ENCODE results near the gene DNAH17. TPM values are rescaled to one million over a fixed set of nuclear protein-coding genes. Genes with fewer than 3 reads are reported as not detected.

Gene DNAH17
- total and polyA plus RNA-seq, 2 of the 13 experiments (the other 11 are each of a cell fraction or from before 2014, with no cell fraction given): 0.86 to 1.6 TPM

DNA sequence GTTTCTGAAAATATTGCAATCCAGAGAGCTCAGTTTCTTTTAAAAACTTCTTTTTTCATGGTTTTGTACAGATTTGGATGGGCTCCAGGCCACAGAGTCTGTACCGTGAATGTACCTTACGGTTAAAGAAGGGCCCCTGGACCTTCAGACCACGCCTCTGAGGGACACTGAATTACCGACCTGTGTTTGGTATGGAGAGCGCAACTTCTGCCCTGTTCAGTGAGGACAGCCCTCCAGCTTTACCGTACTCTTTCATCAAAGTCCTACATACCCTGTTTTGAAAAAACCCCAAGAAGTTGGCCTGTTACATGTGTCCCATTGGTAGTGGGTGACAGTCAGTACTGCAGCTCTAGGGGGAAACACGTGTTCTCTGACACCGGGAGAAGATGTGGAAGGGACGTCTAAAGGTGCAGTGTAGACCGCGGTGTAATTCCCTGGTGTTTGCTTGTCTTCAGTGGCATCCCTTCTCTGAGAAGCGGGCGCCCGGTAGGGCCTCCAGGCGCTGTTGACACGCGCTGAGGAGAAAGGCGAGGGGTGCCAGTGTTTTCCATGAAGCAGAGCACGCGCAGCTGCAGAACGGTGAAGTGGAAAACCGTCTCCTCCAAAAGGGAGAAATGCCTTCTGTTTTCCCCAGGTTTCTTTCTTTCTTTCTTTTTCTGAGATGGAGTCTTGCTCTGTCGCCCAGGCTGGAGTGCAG is 192.6 kb downstream of the DNAH17 start:
- POLR2A ChIA-PET: no interaction called here
- DNase-seq (ENCODE audit: low spot score) (no peak), FAIRE-seq (no peak), ATAC-seq (no peak)
- Histone ChIP-seq H3K9me3 (ENCODE audit: low read length) (no peaks in the 10 kb centered on the region), H3K79me2 (ENCODE audit: insufficient read depth, low read length) (peaks cover 87% of the 10 kb centered on the region), H3K27ac (ENCODE audit: extremely low read length, insufficient read depth, low read length) (no peak overlapping the region), H3K9ac (ENCODE audit: insufficient read depth, low read depth, low read length) (no peak overlapping the region), H3K4me3 (replicated peaks in 1 of 3; ENCODE audit: insufficient read depth in 1 of 3, low read depth in 2 of 3, low read length in 3 of 3) (no peak overlapping the region), H3K27me3 (ENCODE audit: control insufficient read depth in 1 of 2, insufficient read depth in 2 of 2, low read length in 2 of 2) (no peaks in the 10 kb centered on the region), H3K36me3 (replicated peaks in 1 of 2; ENCODE audit: control insufficient read depth in 1 of 2, insufficient read depth in 2 of 2, low read length in 2 of 2) (peaks cover 3 to 15% of the 10 kb centered on the region in 2 experiments; a peak in 4 of 5 replicates), H3K4me1 (ENCODE audit: insufficient read depth, low read length) (peaks cover 49% of the 10 kb centered on the region), H4K20me1 (ENCODE audit: insufficient read depth, low read length) (peaks cover 27% of the 10 kb centered on the region; the same call in 1 of the 2 replicates), H3K4me2 (ENCODE audit: low read depth, low read length) (no peak overlapping the region), H2AFZ (ENCODE audit: low read length) (no peak overlapping the region)
- in situ Hi-C loops (cut with HindIII; ENCODE audit: extremely low pct_ligation_motif_present, low pct_unique_long_range_greater_than_20kb) (no loop called here), intact Hi-C loops (cut with micrococcal nuclease; ENCODE audit: unreplicated experiment) (no loop called here)
- no TSS peak for BruUV-seq (replicated peaks)
- CTCF ChIA-PET (ENCODE audit: low intra/inter-chr PET ratio, low total read pairs): no interaction called here
- TF ChIP-seq, protein P1, sequence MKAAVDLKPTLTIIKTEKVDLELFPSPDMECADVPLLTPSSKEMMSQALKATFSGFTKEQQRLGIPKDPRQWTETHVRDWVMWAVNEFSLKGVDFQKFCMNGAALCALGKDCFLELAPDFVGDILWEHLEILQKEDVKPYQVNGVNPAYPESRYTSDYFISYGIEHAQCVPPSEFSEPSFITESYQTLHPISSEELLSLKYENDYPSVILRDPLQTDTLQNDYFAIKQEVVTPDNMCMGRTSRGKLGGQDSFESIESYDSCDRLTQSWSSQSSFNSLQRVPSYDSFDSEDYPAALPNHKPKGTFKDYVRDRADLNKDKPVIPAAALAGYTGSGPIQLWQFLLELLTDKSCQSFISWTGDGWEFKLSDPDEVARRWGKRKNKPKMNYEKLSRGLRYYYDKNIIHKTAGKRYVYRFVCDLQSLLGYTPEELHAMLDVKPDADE (CRISPR knock-in tag; IDR thresholded peaks at IDR 0.05): no peak
- no peak for TF ChIP-seq ZNF782 (CRISPR knock-in tag; IDR thresholded peaks at IDR 0.05; ENCODE audit: borderline replicate concordance)
- 97% methylated on average over 23 of the region's 23 CpGs for WGBS (ENCODE audit: low lambda C conversion rate)

DNA sequence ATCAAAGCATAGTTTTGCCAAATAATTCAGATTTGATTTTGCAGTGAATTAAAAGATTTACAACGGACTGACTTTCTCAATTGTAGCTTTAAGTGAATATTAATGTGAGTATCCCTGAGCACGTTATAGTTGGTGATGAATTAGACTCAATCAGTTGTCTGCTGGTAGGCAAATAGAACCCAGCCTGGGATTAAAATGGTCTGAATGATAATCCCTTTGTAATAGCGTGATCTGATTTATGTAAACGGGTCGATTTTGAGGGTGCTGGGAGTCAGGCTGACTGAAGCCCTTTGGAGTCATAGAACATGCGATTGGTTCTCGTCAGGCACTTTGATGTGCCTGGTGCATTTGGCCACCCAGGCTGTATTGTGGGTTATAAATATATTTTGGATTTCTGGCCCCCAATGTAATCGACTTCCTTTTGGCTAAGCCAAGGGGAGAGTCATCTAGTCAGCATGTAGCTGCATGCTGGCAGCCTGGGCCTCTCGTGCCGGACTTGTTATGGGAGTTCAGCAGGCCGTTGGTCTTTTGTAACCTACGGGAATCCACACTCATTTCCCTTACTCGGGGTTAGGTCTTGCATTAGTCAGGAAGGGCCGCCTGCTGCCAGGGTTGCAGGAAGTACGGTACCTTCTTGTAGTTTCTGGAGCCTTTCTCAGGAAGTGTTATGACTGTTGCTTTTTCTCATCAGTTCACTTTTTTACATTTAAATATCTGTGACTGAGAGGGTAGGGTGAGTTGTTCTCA is 193.3 kb downstream of the DNAH17 start:
- Histone ChIP-seq H3K4me2 (ENCODE audit: low read depth, low read length) (no peak overlapping the region), H3K9ac (ENCODE audit: insufficient read depth, low read depth, low read length) (no peak overlapping the region), H3K79me2 (ENCODE audit: insufficient read depth, low read length) (peaks cover 90% of the 10 kb centered on the region), H3K4me1 (ENCODE audit: insufficient read depth, low read length) (peaks cover 53% of the 10 kb centered on the region), H3K27ac (ENCODE audit: extremely low read length, insufficient read depth, low read length) (no peak overlapping the region), H4K20me1 (ENCODE audit: insufficient read depth, low read length) (peaks cover 24% of the 10 kb centered on the region; the same call in 1 of the 2 replicates), H3K4me3 (replicated peaks in 1 of 3; ENCODE audit: insufficient read depth in 1 of 3, low read depth in 2 of 3, low read length in 3 of 3) (no peak overlapping the region), H3K9me3 (ENCODE audit: low read length) (no peaks in the 10 kb centered on the region), H3K36me3 (replicated peaks in 1 of 2; ENCODE audit: control insufficient read depth in 1 of 2, insufficient read depth in 2 of 2, low read length in 2 of 2) (peaks cover 3 to 15% of the 10 kb centered on the region in 2 experiments; a peak in 4 of 5 replicates), H2AFZ (ENCODE audit: low read length) (no peak overlapping the region), H3K27me3 (ENCODE audit: control insufficient read depth in 1 of 2, insufficient read depth in 2 of 2, low read length in 2 of 2) (no peaks in the 10 kb centered on the region)
- POLR2A ChIA-PET: no interaction called here
- no peak for DNase-seq (ENCODE audit: low spot score)
- intact Hi-C loops (cut with micrococcal nuclease; ENCODE audit: unreplicated experiment): no loop called here
- in situ Hi-C loops (cut with HindIII; ENCODE audit: extremely low pct_ligation_motif_present, low pct_unique_long_range_greater_than_20kb): no loop called here
- BruUV-seq (replicated peaks): no TSS peak
- no peak for FAIRE-seq
- no peak for ATAC-seq
- TF ChIP-seq, protein P2, sequence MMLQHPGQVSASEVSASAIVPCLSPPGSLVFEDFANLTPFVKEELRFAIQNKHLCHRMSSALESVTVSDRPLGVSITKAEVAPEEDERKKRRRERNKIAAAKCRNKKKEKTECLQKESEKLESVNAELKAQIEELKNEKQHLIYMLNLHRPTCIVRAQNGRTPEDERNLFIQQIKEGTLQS (CRISPR knock-in tag; IDR thresholded peaks at IDR 0.05): no peak
- TF ChIP-seq NR2F6 (IDR thresholded peaks at IDR 0.05) (no peak), NR2F6 (CRISPR knock-in tag; IDR thresholded peaks at IDR 0.05) (no peak), PPARG (CRISPR knock-in tag; conservative IDR thresholded peaks at IDR 0.05) (no peak), YEATS4 (CRISPR knock-in tag; IDR thresholded peaks at IDR 0.05; ENCODE audit: borderline replicate concordance) (no peak), PHF8 (CRISPR knock-in tag; IDR thresholded peaks at IDR 0.05) (no peak), MTA1 (CRISPR knock-in tag; IDR thresholded peaks at IDR 0.05; ENCODE audit: borderline replicate concordance) (no peak), CBX5 (CRISPR knock-in tag; IDR thresholded peaks at IDR 0.05; ENCODE audit: borderline replicate concordance) (no peak), SAP130 (CRISPR knock-in tag; IDR thresholded peaks at IDR 0.05; ENCODE audit: low read depth) (no peak)
- TF ChIP-seq, protein P3, sequence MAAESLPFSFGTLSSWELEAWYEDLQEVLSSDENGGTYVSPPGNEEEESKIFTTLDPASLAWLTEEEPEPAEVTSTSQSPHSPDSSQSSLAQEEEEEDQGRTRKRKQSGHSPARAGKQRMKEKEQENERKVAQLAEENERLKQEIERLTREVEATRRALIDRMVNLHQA (CRISPR knock-in tag; IDR thresholded peaks at IDR 0.05): no peak
- TF ChIP-seq, protein P4, sequence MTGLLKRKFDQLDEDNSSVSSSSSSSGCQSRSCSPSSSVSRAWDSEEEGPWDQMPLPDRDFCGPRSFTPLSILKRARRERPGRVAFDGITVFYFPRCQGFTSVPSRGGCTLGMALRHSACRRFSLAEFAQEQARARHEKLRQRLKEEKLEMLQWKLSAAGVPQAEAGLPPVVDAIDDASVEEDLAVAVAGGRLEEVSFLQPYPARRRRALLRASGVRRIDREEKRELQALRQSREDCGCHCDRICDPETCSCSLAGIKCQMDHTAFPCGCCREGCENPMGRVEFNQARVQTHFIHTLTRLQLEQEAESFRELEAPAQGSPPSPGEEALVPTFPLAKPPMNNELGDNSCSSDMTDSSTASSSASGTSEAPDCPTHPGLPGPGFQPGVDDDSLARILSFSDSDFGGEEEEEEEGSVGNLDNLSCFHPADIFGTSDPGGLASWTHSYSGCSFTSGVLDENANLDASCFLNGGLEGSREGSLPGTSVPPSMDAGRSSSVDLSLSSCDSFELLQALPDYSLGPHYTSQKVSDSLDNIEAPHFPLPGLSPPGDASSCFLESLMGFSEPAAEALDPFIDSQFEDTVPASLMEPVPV (CRISPR knock-in tag; IDR thresholded peaks at IDR 0.05): no peak
- CTCF ChIA-PET (ENCODE audit: low intra/inter-chr PET ratio, low total read pairs): no interaction called here
- WGBS (ENCODE audit: low lambda C conversion rate): 89% methylated on average over 15 of the region's 15 CpGs

All from HepG2 (cell line).